B cell (primary cell): ENCODE data around the gene STRN. TPM values are rescaled to one million over a fixed set of nuclear protein-coding genes. Genes with fewer than 3 reads are reported as not detected.
"Not testable (repeated sequence)": the region's sequence is repeated elsewhere in the genome, so short reads cannot be mapped to it uniquely, and the experiment has no call there.

ENCODE experiments used
- ATAC-seq: fragments of 200-7000 bp; cut with Tn5 transposase; one replicate; pipeline ENCODE4 v1.10.0; 2021; ENCODE audit warnings: low read depth, mild to moderate bottlenecking, moderate number of reproducible peaks, moderate library complexity
- CTCF ChIA-PET: fragments of 350-600 bp; sonication (Branson Sonifier 250); formaldehyde crosslinking; loops from one replicate; lab custom pipeline; 2021; ENCODE audit warnings: antibody characterized with exemption, inconsistent platforms; lab: Charles Lee
- POLR2A ChIA-PET: fragments of 350-600 bp; sonication (Branson Sonifier 250); formaldehyde crosslinking; loops from one replicate; lab custom pipeline; 2021; ENCODE audit warnings: antibody characterized with exemption; lab: Charles Lee
- DNase-seq: peaks from one replicate; pipeline ENCODE4 v3.0.0; 2013
- H2AFZ ChIP-seq: 2 replicates; pipeline ENCODE4 v1.6.1; 2012; ENCODE audit warnings: mild to moderate bottlenecking, low read depth, low read length; ENCODE audit not compliant: insufficient read depth, poor library complexity, severe bottlenecking
- H3K27ac ChIP-seq, 2 donors: 1 replicate in 1 of 2; 2 replicates in 1 of 2; pipeline ENCODE4 v1.5.1; 2012 to 2013; ENCODE audit warnings: low read length in 2 of 2, mild to moderate bottlenecking in 2 of 2, moderate library complexity in 1 of 2
- H3K27me3 ChIP-seq, 4 experiments: fragments of 200-600 bp in 1 of 4; sonication (generic) in 1 of 4; replicated peaks in 1 of 4; 1 replicate in 2 of 4; 2 replicates in 2 of 4; pipeline versions ENCODE4 v1.6.1 to v1.7.0; 2013 to 2016; ENCODE audit warnings: low read length in 3 of 4, mild to moderate bottlenecking in 2 of 4, mixed read lengths in 1 of 4, moderate library complexity in 1 of 4; ENCODE audit not compliant: insufficient read depth in 4 of 4, control insufficient read depth in 3 of 4; ENCODE audit errors: control extremely low read depth in 1 of 4
- H3K36me3 ChIP-seq, 2 experiments: replicated peaks in 1 of 2; 1 replicate in 1 of 2; 2 replicates in 1 of 2; pipeline versions ENCODE4 v1.6.1 to v1.7.1; 2013; ENCODE audit warnings: low read length in 1 of 2; ENCODE audit not compliant: insufficient read depth in 2 of 2, control insufficient read depth in 1 of 2; ENCODE audit errors: control extremely low read depth in 1 of 2, extremely low read depth in 1 of 2
- H3K4me1 ChIP-seq, 2 donors: fragments of 200-600 bp in 1 of 2; sonication (generic) in 1 of 2; 1 replicate in 1 of 2; 2 replicates in 1 of 2; pipeline versions ENCODE4 v1.5.1 to v1.6.1; 2013 to 2017; ENCODE audit warnings: low read length in 2 of 2; ENCODE audit not compliant: control insufficient read depth in 2 of 2, insufficient read depth in 2 of 2
- H3K4me2 ChIP-seq: replicated peaks from 2 replicates; pipeline ENCODE3; 2012; ENCODE audit warnings: mild to moderate bottlenecking, low read depth, low read length; ENCODE audit not compliant: poor library complexity, severe bottlenecking
- H3K4me3 ChIP-seq, 5 experiments: fragments of 200-600 bp in 1 of 5; sonication (generic) in 1 of 5; 1 replicate in 3 of 5; 2 replicates in 2 of 5; pipeline versions ENCODE4 v1.5.1 to v1.7.0; 2011 to 2016; ENCODE audit warnings: low read length in 4 of 5, mild to moderate bottlenecking in 4 of 5, low read depth in 2 of 5, control low read depth in 1 of 5, moderate library complexity in 1 of 5; ENCODE audit not compliant: insufficient read depth in 1 of 5; ENCODE audit errors: control extremely low read depth in 1 of 5, extremely low read depth in 1 of 5
- H3K79me2 ChIP-seq: fragments of 200-600 bp; sonication (generic); one replicate; pipeline ENCODE4 v1.6.0; 2016; ENCODE audit warnings: low read length; ENCODE audit not compliant: control insufficient read depth, insufficient read depth
- H3K9ac ChIP-seq: fragments of 200-600 bp; sonication (generic); 2 replicates; pipeline ENCODE4 v1.6.1; 2017; ENCODE audit warnings: mild to moderate bottlenecking, low read length, moderate library complexity
- H3K9me3 ChIP-seq, 3 donors: one replicate each; pipeline versions ENCODE4 v1.6.1 to v1.7.1; 2013; ENCODE audit warnings: low read length in 2 of 3; ENCODE audit not compliant: control insufficient read depth in 2 of 3, insufficient read depth in 1 of 3; ENCODE audit errors: control extremely low read depth in 1 of 3
- H4K20me1 ChIP-seq: 2 replicates; pipeline ENCODE4 v1.6.0; 2012; ENCODE audit warnings: mild to moderate bottlenecking, low read length; ENCODE audit not compliant: insufficient read depth, control insufficient read depth, poor library complexity, severe bottlenecking
- H3K27ac Mint-ChIP-seq: one replicate; pipeline ENCODE4 v1.8.0; 2021; ENCODE audit warnings: mixed read lengths
- H3K27me3 Mint-ChIP-seq: one replicate; pipeline ENCODE4 v1.8.0; 2021; ENCODE audit warnings: mixed read lengths
- H3K4me1 Mint-ChIP-seq: one replicate; pipeline ENCODE4 v1.8.0; 2021; ENCODE audit warnings: mixed read lengths
- H3K4me3 Mint-ChIP-seq: one replicate; pipeline ENCODE4 v1.8.0; 2021; ENCODE audit warnings: mixed read lengths
- H3K9me3 Mint-ChIP-seq: one replicate; pipeline ENCODE4 v1.8.0; 2022; ENCODE audit warnings: mixed read lengths; ENCODE audit not compliant: insufficient read depth
- CTCF ChIP-seq: fragments of 200-600 bp; IDR thresholded peaks from one replicate; pipeline ENCODE4 v1.8.0; 2022; ENCODE audit warnings: antibody characterized with exemption, mild to moderate bottlenecking
- EZH2 ChIP-seq: IDR thresholded peaks from 2 replicates; pipeline ENCODE4 v1.6.1; 2012; ENCODE audit warnings: borderline replicate concordance, low read depth, mild to moderate bottlenecking, moderate library complexity, low read length; ENCODE audit not compliant: insufficient read depth, poor library complexity, severe bottlenecking
- WGBS: methylation state at CpG from one replicate; pipeline ENCODE4 v1.1.5; 2013; ENCODE audit warnings: missing lambda C conversion rate; ENCODE audit not compliant: insufficient coverage; 5-methylcytosine and 5-hydroxymethylcytosine counted together
- intact Hi-C: fragments of 100-400 bp; cut with micrococcal nuclease; formaldehyde crosslinking; loops from one replicate; pipeline ENCODE4 v1.10.0; 2022
- polyA plus RNA-seq: library from polyadenylated mRNA; depleted of rRNA; stranded (reverse); fragments of >200 nt; gene quantifications from 2 replicates; pipeline ENCODE4 v1.2.3, GENCODE V29; 2012
- total RNA-seq, 2 donors: library from RNA; stranded (reverse); fragments of 120-200 nt in 1 of 2; gene quantifications; 1 replicate in 1 of 2; 2 replicates in 1 of 2; pipeline versions ENCODE4 v1.2.3 to v1.2.4, GENCODE V29; 2013 to 2022

Gene STRN
- total and polyA plus RNA-seq, 2 donors (not counting 1 experiment from before 2014, with no cell fraction given) = 5.8 to 38.6 TPM

DNA sequence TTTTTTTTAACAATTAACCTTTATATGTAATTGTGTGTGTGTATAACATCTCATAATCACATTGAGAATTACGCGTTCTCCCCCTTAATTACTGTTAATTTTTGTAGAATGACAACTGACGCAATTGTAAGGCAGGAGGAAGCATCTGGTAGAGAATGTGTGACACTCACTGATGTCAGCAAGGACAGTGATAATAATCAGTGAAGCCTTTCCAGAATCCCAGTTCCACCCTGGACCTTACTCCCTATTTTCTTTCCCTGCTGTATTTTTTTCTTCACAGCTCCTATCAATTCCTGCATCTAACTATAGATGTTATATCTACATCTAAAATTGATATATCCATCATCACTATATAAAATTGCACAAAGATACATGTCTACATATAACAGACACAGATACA lies 16.1 kb upstream of the STRN start:
- H3K27me3 Mint-ChIP-seq = no peaks in the 10 kb centered on the region
- CTCF ChIA-PET = no interaction called here
- peaks cover 2 to 39% of the 10 kb centered on the region in 2 experiments for H3K36me3 ChIP-seq

DNA sequence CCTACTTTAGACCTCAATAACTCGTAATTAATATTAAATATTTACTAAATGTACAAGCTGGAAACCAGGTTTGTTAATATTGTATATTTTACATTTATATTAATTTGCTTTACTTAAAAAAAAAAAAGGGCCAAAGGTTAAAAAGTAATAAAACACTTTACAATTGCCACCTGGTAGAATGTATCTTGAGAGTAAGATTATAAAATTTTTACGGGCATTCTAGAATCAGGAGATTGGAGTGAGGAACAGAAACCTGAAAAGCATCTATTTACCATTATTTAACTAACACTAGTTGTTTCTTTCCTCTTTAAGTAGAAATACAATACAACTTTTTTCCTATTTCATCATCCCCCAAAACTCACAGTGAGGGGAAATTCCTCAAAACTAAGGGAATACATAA lies 15.6 kb upstream of the STRN start:
- CTCF ChIA-PET = no interaction called here
- DNase-seq (no peak), ATAC-seq (no peak)
- Mint-ChIP-seq H3K27me3 (no peaks in the 10 kb centered on the region), H3K4me1 (no peaks in the 10 kb centered on the region), H3K27ac (no peak overlapping the region), H3K9me3 (peaks cover 4% of the 10 kb centered on the region), H3K4me3 (no peak overlapping the region)
- POLR2A ChIA-PET = no interaction called here
- intact Hi-C loops = no loop called here
- Histone ChIP-seq H3K4me2 (no peak overlapping the region), H3K4me3 (no peak overlapping the region), H2AFZ (no peak overlapping the region), H4K20me1 (no peaks in the 10 kb centered on the region), H3K36me3 (peaks cover 2 to 37% of the 10 kb centered on the region in 2 experiments), H3K9ac (no peak overlapping the region), H3K4me1 (no peaks in the 10 kb centered on the region), H3K27me3 (no peaks in the 10 kb centered on the region), H3K27ac (no peak overlapping the region), H3K79me2 (no peaks in the 10 kb centered on the region), H3K9me3 (peaks cover 0 to 5% (median 2%) of the 10 kb centered on the region in 3 donors)
- TF ChIP-seq CTCF (no peak), EZH2 (no peak)
- no CpG with 5 or more reads among the region's 2 CpGs for WGBS

More for the DNA sequence above, 16.1 kb upstream of the STRN start:
- intact Hi-C loops = no loop called here
- no peak for DNase-seq
- Histone ChIP-seq H3K9ac (no peak overlapping the region), H3K79me2 (no peaks in the 10 kb centered on the region), H3K4me3 (no peak overlapping the region), H3K4me1 (no peaks in the 10 kb centered on the region), H3K27me3 (no peaks in the 10 kb centered on the region), H4K20me1 (no peaks in the 10 kb centered on the region), H3K4me2 (no peak overlapping the region), H2AFZ (no peak overlapping the region), H3K27ac (no peak overlapping the region), H3K9me3 (peaks cover 0 to 5% (median 2%) of the 10 kb centered on the region in 3 donors)
- WGBS = no CpG with 5 or more reads among the region's 3 CpGs
- no peak overlapping the region for H3K27ac Mint-ChIP-seq
- no peak for TF ChIP-seq CTCF
- TF ChIP-seq EZH2 = no peak
- H3K9me3 Mint-ChIP-seq = peaks cover 4% of the 10 kb centered on the region
- POLR2A ChIA-PET = no interaction called here
- H3K4me3 Mint-ChIP-seq = no peak overlapping the region
- ATAC-seq = no peak
- no peaks in the 10 kb centered on the region for H3K4me1 Mint-ChIP-seq

DNA sequence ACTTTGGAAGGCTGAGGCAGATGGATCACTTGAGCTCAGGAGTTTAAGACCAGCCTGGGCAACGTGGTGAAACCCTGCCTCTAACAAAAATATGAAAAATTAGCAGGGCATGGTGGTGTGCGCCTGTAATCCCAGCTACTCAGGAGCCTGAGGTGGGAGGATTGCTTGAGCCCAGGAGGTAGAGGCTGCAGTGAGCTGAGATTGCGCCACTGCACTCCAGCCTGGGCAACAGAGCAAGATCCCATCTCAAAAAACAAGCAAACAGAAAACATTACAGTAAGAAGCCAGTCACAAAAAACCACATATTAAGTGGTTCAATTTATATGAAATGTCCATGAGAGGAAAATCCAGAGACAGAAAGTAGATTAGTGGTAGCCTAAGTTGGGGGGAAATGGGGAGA lies 12.7 kb upstream of the STRN start:
- H3K9me3 ChIP-seq, H3K9me3 Mint-ChIP-seq, H3K4me3 Mint-ChIP-seq, H4K20me1 ChIP-seq, ATAC-seq, H3K27ac Mint-ChIP-seq, H3K27me3 ChIP-seq, DNase-seq, H3K27ac ChIP-seq, H3K27me3 Mint-ChIP-seq, POLR2A ChIA-PET, H2AFZ ChIP-seq, H3K79me2 ChIP-seq, intact Hi-C loops, H3K4me2 ChIP-seq, H3K9ac ChIP-seq, H3K4me1 ChIP-seq, H3K4me3 ChIP-seq, H3K4me1 Mint-ChIP-seq: not testable (repeated sequence)
- no CpG with 5 or more reads among the region's 3 CpGs for WGBS
- peaks cover 2 to 28% of the 10 kb centered on the region in 2 experiments for H3K36me3 ChIP-seq
- CTCF ChIA-PET = interaction anchor here (0.6 kb wide), 1 partner anchor 193 kb away, joined by 3 read pairs; no protein-coding TSS in a partner anchor
